NCI-H226 (cell line): ENCODE data around the gene SLC25A45.
"Not testable (repeated sequence)": the region's sequence is repeated elsewhere in the genome, so short reads cannot be mapped to it uniquely, and the experiment has no call there.

Experiments used
- DNase-seq: peaks from one replicate; pipeline ENCODE4 v3.0.0-alpha.2; 2015

SLC25A45 gene

DNA sequence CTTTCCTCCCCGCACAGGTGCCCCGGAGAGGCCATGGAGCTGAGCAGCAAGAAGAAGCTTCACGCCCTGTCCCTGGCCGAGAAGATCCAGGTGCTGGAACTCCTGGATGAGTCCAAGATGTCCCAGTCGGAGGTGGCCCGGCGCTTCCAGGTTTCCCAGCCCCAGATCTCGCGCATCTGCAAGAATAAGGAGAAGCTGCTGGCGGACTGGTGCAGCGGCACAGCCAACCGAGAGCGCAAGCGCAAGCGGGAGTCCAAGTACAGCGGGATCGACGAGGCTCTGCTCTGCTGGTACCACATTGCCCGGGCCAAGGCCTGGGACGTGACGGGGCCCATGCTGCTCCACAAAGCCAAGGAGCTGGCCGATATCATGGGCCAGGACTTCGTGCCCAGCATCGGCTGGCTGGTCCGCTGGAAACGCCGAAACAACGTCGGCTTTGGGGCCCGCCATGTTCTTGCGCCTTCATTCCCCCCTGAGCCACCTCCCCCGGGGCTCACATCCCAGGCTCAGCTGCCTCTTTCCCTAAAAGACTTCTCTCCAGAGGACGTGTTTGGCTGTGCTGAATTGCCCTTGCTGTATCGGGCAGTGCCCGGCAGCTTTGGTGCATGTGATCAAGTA lies 26.6 kb downstream of the SLC25A45 start:
- DNase-seq = no peak

DNA sequence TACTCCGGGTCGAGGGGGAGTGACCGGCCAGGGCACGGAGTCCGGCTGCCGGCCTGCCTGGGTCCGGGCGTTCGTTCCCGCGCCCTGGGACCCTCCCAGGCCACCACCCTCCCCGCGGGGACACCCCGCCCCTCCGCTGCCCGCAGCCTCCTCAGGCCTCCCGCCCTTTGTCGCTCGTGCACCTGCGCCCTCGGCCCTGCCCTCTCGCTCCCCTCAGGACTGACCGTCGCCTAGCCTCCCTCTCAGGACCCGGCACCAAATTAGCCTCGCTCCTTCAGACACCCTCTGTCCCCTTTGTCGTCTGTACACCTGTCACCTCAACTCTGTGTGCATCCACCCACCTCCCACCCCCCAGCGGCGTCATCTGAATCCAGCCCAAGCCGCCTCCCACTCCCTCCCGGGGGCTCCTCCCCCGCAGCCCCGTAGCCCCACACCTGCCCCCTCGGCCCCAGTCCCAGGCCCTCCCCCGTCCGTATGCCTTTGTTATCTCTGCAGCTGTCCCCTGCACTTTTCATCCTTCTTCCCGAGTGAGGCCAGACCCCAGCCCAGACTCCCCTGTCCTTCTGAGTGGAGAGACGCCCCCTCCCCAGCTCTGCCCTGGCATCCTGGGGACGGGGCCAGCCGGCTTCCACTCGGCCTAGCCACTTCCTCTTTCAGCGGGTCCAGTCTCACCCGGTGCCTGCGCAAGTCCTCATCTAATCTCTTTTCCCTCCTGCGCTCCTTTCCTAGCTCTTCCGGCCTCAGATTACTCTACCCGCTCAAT lies 27.3 kb downstream of the SLC25A45 start:
- no peak for DNase-seq

DNA sequence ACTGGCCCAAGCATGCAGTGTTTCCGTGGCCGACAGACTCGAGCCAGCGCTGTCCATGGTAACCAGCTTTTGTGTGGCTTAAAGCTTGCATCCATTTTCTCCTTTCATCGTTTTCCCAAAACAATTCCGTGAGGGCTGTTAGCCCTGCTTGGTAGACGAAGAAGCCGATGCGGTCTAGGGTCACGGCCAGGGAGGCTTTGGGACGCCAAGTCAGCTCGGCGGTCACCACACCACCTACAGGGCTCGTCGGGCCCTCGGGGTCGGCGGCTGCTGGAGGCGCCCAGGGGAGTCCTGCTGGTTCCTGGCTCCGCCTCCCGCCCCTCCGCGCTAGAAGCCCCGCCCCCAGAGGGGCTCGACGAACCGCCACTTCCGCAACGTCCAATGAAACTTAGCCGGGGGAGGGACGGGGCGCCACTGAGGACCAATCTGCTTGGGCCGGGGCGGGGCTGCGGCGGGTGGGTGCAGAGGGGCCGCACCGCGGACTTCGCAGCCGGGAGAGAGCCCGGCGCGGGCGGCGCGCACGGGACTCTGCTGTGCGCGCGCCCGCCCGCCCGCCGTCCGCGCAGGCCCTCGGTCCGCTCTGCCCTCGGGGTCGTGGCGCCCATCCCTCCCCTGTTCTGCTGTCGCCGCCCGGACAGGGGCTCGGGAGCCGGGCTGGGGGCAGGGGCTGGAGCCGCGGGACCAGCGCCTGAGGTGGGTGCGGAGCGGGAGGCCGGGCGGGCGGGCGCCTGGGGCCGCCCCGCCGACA lies 28.0 kb downstream of the SLC25A45 start, which contains the start of gene TIGD3:
Gene TIGD3 (plus strand): TSS at position 487 of the 748 bp plus-strand sequence. CDS start 1,058 bp downstream, outside the sequence.
- peak; percentile 91 for DNase-seq

DNA sequence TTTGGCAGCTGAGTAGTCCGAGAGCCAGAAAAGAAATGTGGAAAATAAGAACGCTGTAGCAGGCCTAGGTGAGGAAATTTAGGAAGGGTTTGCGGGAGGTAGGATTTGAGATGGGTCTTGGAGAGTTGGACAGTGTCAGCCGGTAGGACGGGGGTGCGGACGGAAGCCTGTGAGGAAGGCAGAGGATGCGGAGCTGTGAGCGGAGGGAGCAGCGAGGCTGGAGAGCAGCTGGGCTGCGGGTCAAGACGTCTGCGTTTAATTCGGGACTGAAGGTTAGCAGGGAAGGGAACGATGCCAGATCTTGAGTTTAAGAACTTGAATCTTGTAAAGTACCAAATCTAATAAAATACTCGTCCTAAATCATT lies 28.6 kb downstream of the SLC25A45 start:
- DNase-seq = no peak

DNA sequence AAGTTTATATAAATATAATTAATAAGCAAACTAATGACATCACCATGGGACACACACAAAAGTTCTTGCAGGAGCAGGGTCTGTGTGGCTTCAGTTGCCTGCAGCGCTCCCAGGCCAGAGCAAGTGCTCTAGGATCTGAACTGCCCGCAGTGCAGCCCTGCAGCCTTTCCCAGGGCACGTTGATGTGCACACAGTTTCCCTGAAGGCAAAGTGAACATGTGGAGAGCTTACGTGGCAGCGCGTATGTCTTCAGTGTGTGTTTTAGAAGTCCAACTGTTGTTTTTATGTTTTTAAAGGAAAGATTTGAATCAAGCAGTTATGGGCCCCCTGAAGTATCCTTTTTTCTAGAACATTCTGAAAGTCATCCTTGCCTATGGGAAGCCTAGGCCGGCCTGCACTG lies 29.1 kb downstream of the SLC25A45 start:
- no peak for DNase-seq

DNA sequence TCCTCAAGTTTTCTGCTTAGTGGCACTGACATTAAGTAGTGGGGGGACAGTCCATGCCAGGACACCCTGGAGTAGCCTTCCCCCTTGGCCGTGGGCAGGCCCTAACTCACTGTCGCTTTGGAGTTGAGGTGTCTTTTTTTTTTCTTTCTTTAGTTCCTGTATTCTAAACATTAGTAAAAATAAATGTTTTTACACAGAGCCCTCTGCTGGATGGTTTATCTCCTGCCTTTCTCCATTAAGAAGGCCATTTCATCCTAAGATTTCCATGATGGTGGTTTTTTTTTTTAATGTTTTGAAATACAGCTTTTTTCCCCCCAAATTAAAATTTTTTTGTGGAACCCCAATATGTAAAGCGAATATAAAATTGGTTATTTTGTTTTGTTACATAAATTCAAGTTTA lies 29.7 kb downstream of the SLC25A45 start:
- no peak for DNase-seq

DNA sequence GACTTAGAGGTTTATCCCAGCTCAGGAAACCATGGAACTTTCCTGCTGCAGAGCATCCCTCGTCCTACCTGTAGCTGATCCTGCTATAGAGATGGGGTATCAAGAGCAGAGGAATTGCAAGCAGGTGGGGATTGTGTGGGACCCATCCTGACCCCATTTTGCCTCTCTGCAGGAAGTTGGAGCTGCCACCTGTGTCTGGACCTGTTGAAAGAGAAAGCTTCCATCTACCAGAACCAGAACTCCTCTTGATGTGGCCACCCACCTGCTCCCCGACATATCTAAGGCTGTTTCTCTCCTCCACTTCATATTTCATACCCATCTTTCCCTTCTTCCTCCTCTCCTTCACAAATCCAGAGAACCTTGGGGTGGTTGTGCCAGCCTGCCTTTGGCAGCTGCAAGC lies 30.9 kb downstream of the SLC25A45 start:
- no peak for DNase-seq

DNA sequence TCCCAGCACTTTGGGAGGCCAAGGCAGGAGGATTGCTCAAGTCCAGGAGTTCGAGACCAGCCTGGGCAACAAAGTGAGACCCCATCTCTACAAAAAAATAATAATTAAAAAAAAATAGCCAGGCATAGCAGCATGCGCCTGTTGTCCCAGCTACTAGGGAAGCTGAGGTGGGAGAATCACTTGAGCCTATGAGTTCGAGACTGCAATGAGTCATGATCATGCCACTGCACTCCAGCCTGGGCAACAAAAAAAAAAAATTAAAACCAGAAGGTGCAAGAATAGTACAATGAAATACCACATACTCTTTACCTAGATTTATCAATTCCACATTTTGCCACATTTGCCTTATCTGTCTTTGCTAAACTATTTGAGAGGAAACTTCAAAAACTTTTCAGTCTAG lies 40.6 kb downstream of the SLC25A45 start:
- no peak for DNase-seq

DNA sequence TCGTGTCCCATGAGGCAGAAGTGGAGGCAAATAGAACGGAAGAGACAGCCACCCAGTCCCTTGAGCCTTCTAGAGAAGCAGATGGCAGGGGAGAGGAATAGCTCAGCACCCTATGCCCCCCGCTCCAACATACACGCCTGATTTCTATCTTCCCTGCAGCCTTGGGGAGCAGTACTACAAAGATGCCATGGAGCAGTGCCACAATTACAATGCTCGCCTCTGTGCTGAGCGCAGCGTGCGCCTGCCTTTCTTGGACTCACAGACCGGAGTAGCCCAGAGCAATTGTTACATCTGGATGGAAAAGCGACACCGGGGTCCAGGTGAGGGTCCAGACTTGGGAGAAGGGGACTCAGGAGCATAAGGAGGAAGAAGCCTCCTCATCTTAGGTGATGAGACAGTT lies 42.2 kb downstream of the SLC25A45 start:
- no peak for DNase-seq

DNA sequence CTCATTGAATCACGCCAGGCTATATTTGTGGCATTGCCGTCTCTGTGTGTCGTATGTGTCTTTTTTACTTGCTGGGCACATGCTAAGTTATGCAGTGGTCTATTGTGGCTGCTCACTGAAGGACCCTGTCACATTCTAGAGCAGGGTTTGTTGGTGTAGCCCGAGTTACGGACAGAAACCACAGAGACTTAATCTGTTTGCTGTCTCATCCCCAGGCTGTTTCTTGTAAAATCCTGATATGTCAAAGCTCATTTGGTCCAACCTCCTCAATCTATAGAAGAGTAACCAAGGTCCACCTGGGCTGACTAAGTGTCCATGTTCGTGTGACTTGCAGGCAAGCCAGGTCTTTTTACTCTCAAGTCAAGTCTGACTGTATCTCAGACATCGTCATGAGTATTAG lies 43.8 kb downstream of the SLC25A45 start:
- no peak for DNase-seq

DNA sequence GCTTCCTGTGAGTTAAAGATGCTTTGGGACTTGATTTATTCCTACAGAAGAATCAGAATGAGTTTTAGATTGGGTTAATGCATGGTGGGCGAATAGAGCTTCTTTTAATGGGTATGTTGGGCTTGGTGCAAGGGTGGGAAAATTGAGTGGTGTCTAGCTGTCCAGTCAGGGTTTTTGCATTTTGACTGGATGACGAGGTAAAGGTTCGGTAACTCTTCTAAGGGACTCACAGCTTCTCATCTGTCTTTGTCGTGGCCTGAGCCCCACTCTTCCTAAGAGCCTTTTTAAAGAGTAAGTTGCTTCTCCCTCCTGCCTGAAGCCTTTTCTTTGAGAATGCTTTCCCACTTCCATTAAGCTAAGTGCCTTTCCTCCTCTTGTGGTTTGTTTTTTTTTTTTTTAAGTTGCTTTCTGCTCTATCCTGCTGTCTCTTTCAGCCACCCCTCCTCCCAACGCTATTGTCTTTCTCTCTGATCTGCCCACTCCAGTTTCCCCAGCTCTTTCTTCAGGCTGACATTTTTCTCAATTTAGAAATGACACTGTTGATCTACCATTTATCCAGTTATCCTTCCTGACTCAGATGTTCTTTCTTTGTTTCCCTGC lies 47.6 kb downstream of the SLC25A45 start:
- DNase-seq = no peak

DNA sequence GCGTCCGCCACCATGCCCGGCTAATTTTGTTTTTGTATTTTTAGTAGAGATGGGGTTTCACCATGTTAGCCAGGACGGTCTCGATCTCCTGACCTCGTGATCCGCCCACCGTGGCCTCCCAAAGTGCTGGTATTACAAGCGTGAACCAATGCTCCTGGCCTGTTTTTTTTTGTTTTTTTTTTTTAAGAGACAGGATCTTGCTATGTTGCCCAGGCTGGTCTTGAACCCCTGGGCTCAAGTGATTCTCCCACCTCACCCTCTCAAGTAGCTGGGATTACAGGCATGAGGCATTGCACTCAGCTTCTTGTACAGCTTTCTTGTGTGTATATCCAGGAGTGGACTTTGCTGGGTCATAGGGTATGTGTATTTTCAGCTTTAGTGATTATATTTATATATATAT lies 49.9 kb downstream of the SLC25A45 start:
- DNase-seq = not testable (repeated sequence)

DNA sequence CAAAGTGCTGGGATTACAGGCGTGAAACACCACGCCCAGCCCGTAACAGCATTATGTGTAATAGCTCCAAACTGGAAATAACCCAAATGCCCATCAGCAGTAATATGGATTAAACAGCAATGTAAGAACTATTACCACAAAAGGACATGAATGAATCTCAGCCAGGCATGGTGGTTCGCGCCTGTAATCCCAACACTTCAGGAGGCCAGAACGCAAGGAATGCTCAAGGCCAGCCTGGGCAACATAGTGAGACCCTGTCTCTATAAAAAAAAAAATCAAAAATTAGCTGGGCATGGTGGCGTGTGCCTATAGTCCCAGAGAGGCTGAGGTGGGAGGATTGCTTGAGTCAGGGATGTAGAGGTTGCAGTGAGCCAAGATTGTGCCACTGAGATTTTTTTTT lies 51.9 kb downstream of the SLC25A45 start:
- no peak for DNase-seq

DNA sequence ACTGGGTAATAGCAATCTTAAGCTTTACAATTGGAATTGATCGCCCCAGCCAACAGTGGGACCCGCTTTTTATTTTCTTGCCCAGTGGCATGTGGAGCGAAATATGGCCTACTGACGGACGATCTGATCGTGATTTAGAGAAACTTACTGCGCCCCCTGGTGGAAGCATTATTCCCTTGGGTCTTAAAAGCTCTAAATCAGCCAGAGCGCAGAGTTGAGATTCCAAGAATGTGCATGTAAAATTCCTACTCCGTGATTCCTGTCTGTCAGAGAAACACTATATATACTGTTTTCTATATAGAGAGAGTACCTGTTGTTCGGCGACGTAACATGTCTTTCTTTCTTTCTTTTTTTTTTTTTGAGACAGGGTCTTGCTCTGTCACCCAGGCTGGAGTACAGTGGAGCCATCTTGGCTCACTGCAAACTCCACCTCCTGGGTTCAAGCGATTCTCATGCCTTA lies 52.5 kb downstream of the SLC25A45 start:
- peak; percentile 62 for DNase-seq

DNA sequence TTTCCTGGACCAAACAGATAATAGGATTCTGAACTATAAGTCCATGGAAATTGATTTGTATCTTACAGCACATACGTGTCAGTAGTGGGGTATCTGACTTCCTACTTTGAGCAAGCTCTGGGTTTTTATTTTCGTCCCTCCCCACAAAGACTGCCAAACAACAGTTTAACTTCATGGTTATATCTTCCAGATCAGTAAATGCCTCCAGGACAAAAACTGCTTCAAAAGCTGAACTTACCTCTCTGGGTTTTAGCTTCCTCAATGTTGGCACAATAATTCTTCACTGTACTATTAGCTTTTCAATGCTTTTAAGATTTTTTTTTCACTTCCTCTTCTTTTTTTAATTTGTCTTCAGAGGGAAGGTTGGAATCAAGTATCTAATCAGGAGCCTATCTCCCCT lies 53.0 kb downstream of the SLC25A45 start:
- no peak for DNase-seq

DNA sequence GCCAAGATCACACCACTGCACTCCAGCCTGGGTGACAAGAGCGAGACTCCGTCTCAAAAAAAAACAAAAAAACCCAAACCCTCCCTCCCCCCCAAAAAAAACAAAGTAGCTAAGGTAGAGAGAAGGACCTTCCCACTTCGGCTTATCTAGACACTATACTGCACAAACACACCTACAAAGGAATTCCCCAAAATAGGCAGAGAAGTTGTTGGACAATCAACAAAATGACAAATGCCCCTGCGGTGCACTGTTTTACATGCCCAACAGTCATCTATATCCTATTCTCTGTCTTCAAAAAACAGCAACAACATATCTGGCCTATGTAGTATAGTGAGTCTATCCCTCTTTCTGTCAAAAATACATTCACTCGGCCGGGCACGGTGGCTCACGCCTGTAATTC lies 55.4 kb downstream of the SLC25A45 start:
- DNase-seq = no peak

DNA sequence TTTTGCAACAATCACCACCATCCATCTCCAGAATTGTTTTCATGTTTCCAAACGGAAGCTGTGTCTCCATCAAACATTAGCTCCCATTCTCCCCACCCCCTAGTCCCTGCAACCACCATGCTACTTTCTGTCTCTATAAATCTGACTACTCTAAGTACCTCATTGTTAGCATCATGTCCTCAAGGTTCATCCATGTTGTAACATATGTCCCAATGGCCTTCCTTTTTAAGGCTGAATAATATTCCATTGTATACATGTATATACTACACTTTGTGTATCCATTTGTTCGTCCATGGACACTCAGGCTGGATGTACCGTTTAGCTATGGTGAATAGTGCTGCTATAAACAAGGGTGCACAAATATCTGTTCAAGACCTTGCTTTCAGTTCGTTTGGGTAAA lies 57.0 kb downstream of the SLC25A45 start:
- no peak for DNase-seq
